Esophagus muscularis mucosa (tissue), 4 donors: ENCODE measurements around the gene GJC1. TPM values are rescaled to one million over a fixed set of nuclear protein-coding genes. Genes with fewer than 3 reads are reported as not detected.

Source experiments
- DNase-seq: peaks from one replicate; pipeline ENCODE4 v3.0.0-alpha.2; 2017; ENCODE audit errors: extremely low spot score
- H3K27ac ChIP-seq, 4 donors: fragments of 200-600 bp; sonication (generic); replicated peaks in 1 of 4; 1 replicate in 3 of 4; 2 replicates in 1 of 4; pipeline ENCODE4 v1.5.1; 2016 to 2019; ENCODE audit warnings: mild to moderate bottlenecking in 1 of 4
- H3K27me3 ChIP-seq, 4 donors: fragments of 200-600 bp; sonication (generic); one replicate each; pipeline versions ENCODE4 v1.5.1 to v1.6.0; 2016 to 2019
- H3K36me3 ChIP-seq, 4 donors: fragments of 200-600 bp; sonication (generic); one replicate each; pipeline ENCODE4 v1.5.1; 2016 to 2019
- H3K4me1 ChIP-seq, 4 donors: fragments of 200-600 bp; sonication (generic); one replicate each; pipeline ENCODE4 v1.5.1; 2016 to 2019
- H3K4me3 ChIP-seq, 4 donors: fragments of 200-600 bp; sonication (generic); 1 replicate in 2 of 4; 2 replicates in 2 of 4; pipeline ENCODE4 v1.5.1; 2016 to 2019; ENCODE audit warnings: mild to moderate bottlenecking in 4 of 4, moderate library complexity in 1 of 4
- H3K9me3 ChIP-seq, 4 donors: fragments of 200-600 bp; sonication (generic); 1 replicate in 3 of 4; 2 replicates in 1 of 4; pipeline ENCODE4 v1.5.1; 2016 to 2019
- EP300 ChIP-seq: sonication (generic); formaldehyde crosslinking; IDR thresholded peaks from one replicate; pipeline ENCODE4 v1.6.1; 2017; ENCODE audit warnings: antibody characterized with exemption
- POLR2A ChIP-seq: fragments of 450-650 bp; IDR thresholded peaks from one replicate; pipeline ENCODE4 v1.6.1; 2017; ENCODE audit warnings: antibody characterized with exemption, moderate library complexity, mild to moderate bottlenecking, low read depth
- POLR2AphosphoS5 ChIP-seq, 2 donors: sonication (generic); formaldehyde crosslinking; IDR thresholded peaks; one replicate each; pipeline ENCODE4 v1.6.1; 2017; ENCODE audit warnings: antibody characterized with exemption in 2 of 2
- WGBS: methylation state at CpG from one replicate; pipeline ENCODE4 v1.1.5; 2018; 5-methylcytosine and 5-hydroxymethylcytosine counted together
- intact Hi-C: fragments of 100-400 bp; cut with DNase I; formaldehyde crosslinking; loops from one replicate; pipeline ENCODE4 v1.15.1; 2023
- total RNA-seq, 4 donors: library from RNA; depleted of rRNA; stranded (reverse); fragments of >200 nt; gene quantifications; one replicate each; pipeline versions ENCODE4 v1.1.0 to v1.2.1, GENCODE V29; 2016
- TF ChIP-seq, protein P1 (sequence below), 3 experiments: fragments of 200-600 bp in 2 of 3; fragments of 450-650 bp in 1 of 3; sonication (generic) in 2 of 3; IDR thresholded peaks; one replicate each; pipeline ENCODE4 v1.5.1; 2017 to 2019; ENCODE audit warnings: antibody characterized with exemption in 3 of 3, mild to moderate bottlenecking in 2 of 3, moderate library complexity in 1 of 3

GJC1 gene
- total RNA-seq, 4 donors from 2014 or later: 26.5 to 61.9 (median 37.4) TPM

DNA sequence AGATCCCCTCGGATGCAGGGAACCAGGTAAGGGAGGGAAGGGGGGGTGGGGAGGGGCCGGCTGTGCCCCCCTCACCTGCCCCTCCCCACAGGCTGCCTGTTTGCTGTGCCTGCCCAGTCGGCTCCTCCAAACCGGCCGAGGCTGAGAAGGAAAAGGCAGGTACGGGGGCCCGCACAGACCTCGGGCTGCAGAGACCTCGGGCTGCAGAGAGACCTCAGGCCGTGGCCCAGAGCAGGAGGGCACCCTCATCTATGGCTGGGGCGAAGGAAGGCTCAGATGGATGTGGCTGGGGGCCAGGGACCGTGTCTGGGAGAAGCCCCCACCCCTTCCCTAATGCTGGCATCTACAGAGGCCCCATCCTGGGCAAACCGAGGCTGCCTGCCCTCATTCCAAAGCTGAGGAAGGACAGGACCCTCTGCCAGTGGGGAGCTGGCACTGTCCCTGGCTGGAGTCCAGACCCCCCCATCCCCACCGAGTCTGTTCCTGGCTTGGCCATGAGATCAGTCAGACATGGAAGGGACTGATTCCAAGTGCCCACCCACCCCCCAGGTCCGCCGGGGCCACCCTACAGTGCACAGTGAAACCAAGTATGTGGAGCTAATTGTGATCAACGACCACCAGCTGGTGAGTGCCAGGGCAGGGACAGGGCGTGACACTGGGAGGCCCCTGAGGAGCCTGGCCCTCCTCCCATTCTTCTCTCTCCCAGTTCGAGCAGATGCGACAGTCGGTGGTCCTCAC lies 57.6 kb downstream of the GJC1 start:
- no peak overlapping the region for H3K4me3 ChIP-seq
- no peak for DNase-seq
- no peak overlapping the region for H3K27ac ChIP-seq
- no peaks in the 10 kb centered on the region for H3K9me3 ChIP-seq
- H3K36me3 ChIP-seq: no peaks in the 10 kb centered on the region
- TF ChIP-seq POLR2AphosphoS5 (IDR thresholded peaks at IDR 0.05) (no peak), POLR2A (no peak), EP300 (no peak)
- TF ChIP-seq, protein P1, sequence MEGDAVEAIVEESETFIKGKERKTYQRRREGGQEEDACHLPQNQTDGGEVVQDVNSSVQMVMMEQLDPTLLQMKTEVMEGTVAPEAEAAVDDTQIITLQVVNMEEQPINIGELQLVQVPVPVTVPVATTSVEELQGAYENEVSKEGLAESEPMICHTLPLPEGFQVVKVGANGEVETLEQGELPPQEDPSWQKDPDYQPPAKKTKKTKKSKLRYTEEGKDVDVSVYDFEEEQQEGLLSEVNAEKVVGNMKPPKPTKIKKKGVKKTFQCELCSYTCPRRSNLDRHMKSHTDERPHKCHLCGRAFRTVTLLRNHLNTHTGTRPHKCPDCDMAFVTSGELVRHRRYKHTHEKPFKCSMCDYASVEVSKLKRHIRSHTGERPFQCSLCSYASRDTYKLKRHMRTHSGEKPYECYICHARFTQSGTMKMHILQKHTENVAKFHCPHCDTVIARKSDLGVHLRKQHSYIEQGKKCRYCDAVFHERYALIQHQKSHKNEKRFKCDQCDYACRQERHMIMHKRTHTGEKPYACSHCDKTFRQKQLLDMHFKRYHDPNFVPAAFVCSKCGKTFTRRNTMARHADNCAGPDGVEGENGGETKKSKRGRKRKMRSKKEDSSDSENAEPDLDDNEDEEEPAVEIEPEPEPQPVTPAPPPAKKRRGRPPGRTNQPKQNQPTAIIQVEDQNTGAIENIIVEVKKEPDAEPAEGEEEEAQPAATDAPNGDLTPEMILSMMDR (IDR thresholded peaks at IDR 0.05): no peak
- WGBS: 51% methylated on average over 6 of the region's 21 CpGs
- peaks cover 0 to 44% (median 9%) of the 10 kb centered on the region in 4 donors for H3K27me3 ChIP-seq
- H3K4me1 ChIP-seq: peaks cover 12 to 24% (median 19%) of the 10 kb centered on the region in 4 donors
- intact Hi-C loops: no loop called here

DNA sequence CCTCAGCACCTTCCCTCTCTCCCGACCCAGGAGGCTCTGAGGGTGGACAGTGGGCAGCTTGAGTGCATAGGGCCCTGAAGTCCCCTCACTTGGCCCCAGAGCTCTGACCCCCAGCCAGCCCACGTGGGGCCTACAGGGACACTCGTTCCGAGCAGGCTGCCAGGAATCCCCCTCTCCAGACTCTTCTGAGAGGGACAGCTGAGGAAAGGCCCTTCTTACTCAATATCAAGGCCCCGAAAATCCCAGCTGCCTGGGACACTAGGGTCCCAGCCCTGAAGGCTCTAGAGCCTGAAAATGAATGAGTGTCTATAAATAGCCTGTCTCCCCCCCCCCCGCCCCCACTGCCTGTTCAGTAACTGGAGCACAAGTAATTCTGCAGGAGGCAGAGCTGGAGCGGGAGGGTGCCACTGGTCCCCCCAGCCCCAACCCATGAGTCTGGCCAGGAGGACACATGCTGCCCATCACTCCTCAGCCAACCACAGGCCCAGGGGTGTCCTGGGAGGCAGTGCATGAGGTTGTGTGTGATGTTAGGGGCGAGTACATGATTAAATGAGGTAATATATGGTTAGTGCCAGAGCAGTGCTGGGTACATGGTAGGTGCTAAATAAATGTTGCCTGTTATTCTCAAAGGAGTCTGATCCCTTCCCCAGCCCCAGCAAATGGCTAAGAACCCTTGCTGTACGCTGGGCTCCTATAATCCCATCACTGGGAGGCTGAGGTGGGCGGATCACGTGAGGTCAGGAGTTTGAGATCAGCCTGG lies 59.7 kb downstream of the GJC1 start:
- intact Hi-C loops: no loop called here
- H3K9me3 ChIP-seq: no peaks in the 10 kb centered on the region

DNA sequence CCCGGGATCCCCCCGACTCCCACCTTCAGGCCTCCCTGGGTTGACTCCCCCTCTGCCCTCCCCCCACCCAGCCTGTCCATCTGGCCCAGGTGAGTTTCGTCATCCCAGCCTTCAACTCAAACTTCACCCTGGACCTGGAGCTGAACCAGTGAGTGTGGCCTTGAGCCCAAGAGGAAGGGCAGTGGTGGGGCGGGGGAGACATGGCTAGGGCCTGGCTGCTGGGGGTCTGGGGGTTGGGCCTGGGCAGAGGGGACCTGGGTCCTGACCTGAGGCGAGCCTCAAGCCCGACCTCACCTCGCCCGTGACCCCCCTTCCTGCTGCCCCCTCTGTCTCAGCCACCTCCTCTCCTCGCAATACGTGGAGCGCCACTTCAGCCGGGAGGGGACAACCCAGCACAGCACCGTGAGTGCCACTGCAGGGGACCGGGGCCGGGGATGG lies 60.4 kb downstream of the GJC1 start:
- WGBS: 86% methylated on average over 10 of the region's 15 CpGs
- Histone ChIP-seq H3K36me3 (no peaks in the 10 kb centered on the region), H3K27ac (no peak overlapping the region), H3K27me3 (peaks cover 0 to 50% (median 9%) of the 10 kb centered on the region in 4 donors), H3K9me3 (no peaks in the 10 kb centered on the region), H3K4me1 (peaks cover 0 to 4% (median 2%) of the 10 kb centered on the region in 4 donors), H3K4me3 (no peak overlapping the region)
- DNase-seq: no peak
- intact Hi-C loops: no loop called here
- no peak for TF ChIP-seq POLR2AphosphoS5 (IDR thresholded peaks at IDR 0.05)
- no peak for TF ChIP-seq POLR2A
- TF ChIP-seq, protein P1 (IDR thresholded peaks at IDR 0.05): no peak
- TF ChIP-seq EP300: no peak

More for the DNA sequence above, 59.7 kb downstream of the GJC1 start:
- TF ChIP-seq POLR2A (no peak), EP300 (no peak), POLR2AphosphoS5 (IDR thresholded peaks at IDR 0.05) (no peak)
- TF ChIP-seq, protein P1 (IDR thresholded peaks at IDR 0.05): no peak
- Histone ChIP-seq H3K4me3 (no peak overlapping the region), H3K27me3 (peaks cover 0 to 44% (median 9%) of the 10 kb centered on the region in 4 donors), H3K36me3 (no peaks in the 10 kb centered on the region), H3K4me1 (peaks cover 5 to 10% (median 9%) of the 10 kb centered on the region in 4 donors), H3K27ac (no peak overlapping the region)
- WGBS: 85% methylated on average over 6 of the region's 11 CpGs
- no peak for DNase-seq

DNA sequence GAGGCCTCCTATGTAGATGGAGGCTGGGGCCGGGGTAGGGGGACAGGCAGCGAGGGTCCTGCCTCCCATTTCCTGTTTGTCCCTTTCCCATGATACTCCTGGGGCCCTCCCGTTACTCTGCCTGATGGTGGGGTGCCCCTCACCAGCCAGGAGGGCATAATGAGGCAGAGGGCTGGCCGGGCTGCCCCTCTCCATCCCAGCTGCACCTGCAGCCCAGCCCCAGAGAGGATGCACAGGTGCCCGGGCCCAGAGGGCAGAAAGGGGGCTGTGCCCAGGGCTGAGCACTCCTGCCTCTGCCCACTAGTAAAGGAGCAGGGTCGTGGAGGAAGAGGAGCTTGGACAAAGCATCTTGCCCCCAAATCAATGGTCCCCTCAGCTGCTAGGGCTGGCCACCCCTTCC lies 60.9 kb downstream of the GJC1 start:
- no peak for DNase-seq
- H3K4me3 ChIP-seq: no peak overlapping the region
- TF ChIP-seq, protein P1 (IDR thresholded peaks at IDR 0.05): no peak
- no peak for TF ChIP-seq POLR2A
- no peak for TF ChIP-seq POLR2AphosphoS5 (IDR thresholded peaks at IDR 0.05)
- no peak for TF ChIP-seq EP300
- H3K27ac ChIP-seq: no peak overlapping the region
- no peaks in the 10 kb centered on the region for H3K4me1 ChIP-seq
- no peaks in the 10 kb centered on the region for H3K9me3 ChIP-seq
- H3K27me3 ChIP-seq: peaks cover 0 to 48% (median 9%) of the 10 kb centered on the region in 4 donors
- intact Hi-C loops: no loop called here
- 62% methylated on average over 6 of the region's 6 CpGs for WGBS
- H3K36me3 ChIP-seq: no peaks in the 10 kb centered on the region
